Glomerular endothelial cell (primary cell): ENCODE measurements around the gene NDUFB6. TPM values are rescaled to one million over a fixed set of nuclear protein-coding genes. Genes with fewer than 3 reads are reported as not detected.
"Not testable (repeated sequence)": the region's sequence is repeated elsewhere in the genome, so short reads cannot be mapped to it uniquely, and the experiment has no call there.

ENCODE experiments used
- DNase-seq: peaks from one replicate; pipeline ENCODE4 v3.0.0-alpha.2; 2011; ENCODE audit warnings: low read depth, low spot score; ENCODE audit errors: extremely low read depth
- total RNA-seq: library from RNA; depleted of rRNA; stranded (reverse); fragments of >200 nt; gene quantifications from 2 replicates; pipeline ENCODE4 v1.2.3, GENCODE V29; 2015

NDUFB6 gene
- total RNA-seq, 1 donor from 2014 or later = 37.0 TPM

GRCh38 chr9:32571969-32572899 is 725 bp downstream of the NDUFB6 start:
- no peak for DNase-seq

- DNase-seq = no peak
These were observed 2.7 kb downstream of the NDUFB6 start for GRCh38 chr9:32570262-32570661.

- DNase-seq = no peak
These were observed 6.2 kb downstream of the NDUFB6 start for GRCh38 chr9:32566770-32567169.

GRCh38 chr9:32565967-32566366 is 7.0 kb downstream of the NDUFB6 start:
- DNase-seq = no peak

GRCh38 chr9:32558408-32558934 is 14.5 kb downstream of the NDUFB6 start:
- no peak for DNase-seq

DNA sequence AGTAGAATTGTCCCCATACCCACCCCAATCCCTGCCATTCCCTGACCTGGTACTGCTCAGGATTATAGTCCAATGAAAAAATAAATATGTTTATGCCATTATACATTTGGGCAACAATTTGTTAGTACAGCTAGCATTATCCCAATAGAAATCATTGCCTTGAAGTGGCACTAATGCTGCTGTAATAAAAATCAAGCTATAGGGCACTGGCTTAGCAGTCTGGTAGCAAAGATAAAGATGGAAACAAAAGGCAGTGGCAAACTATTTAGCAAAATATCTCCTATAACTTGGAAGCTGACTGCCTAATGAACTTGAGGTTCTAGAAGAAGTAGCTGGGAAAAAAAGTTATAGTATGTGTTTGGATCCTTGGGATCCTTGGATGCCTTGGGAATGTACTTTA is 18.4 kb downstream of the NDUFB6 start:
- DNase-seq = no peak

DNA sequence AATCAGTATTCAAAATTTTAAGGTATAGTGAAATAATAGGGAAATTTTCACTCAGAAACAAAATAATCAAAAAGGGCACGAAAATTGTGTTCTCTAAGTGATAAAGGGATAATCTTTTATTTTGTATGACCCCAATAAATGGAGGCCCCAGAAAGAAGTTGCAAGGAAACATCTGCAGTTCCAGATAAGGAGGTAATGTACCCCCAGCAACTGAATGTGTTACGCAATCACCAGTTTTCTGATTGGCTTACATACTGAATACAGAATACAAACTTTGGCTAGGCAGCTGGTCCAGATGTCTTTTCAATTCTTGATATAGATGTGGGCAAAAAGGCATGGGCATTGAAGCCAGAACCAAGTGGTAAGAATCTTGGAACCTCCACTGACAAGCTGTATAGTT is 18.9 kb downstream of the NDUFB6 start:
- no peak for DNase-seq

DNA sequence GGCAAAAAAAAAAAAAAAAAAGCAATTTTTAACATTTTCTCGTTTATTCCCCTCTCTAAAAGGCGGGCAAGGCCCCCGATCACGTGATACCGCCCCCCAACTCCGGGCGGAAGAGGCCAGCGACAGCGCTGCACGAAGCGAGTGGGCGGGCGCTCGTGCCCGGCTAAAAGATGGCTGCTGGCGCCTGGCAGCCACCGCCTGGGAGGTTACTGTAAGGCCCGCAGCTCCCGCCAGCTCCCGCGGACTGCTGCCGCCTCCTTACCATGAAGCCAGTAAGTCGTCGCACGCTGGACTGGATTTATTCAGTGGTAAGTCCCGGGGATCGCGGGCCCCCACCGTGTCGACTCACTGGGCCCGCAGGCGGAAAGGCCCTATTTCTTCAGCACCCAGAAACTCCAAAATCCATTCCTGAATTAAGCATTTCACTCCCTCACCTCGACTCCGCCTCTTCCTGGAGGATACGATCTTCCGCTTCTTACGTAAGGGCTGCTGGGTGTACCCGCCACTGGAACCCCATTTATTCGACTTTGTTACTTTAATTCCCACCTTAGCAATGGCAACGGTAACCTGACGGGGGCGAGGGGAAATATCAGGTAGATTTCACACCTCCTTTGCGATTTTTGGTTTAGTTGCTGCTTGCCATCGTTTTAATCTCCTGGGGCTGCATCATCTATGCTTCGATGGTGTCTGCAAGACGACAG is 20.6 kb downstream of the NDUFB6 start, which contains the start of the genes SMIM27 and TOPORS:
Gene SMIM27, plus strand, starts transcription at position 156 of the 701 bp plus-strand sequence. Its CDS starts 108 bp downstream, at position 264.
Gene TOPORS, minus strand, starts transcription at position 415 of the 701 bp plus-strand sequence. Its CDS starts 150 bp downstream, at position 265.
- no peak for DNase-seq

- no peak for DNase-seq
These were observed 21.5 kb downstream of the NDUFB6 start for GRCh38 chr9:32551276-32552051.

DNA sequence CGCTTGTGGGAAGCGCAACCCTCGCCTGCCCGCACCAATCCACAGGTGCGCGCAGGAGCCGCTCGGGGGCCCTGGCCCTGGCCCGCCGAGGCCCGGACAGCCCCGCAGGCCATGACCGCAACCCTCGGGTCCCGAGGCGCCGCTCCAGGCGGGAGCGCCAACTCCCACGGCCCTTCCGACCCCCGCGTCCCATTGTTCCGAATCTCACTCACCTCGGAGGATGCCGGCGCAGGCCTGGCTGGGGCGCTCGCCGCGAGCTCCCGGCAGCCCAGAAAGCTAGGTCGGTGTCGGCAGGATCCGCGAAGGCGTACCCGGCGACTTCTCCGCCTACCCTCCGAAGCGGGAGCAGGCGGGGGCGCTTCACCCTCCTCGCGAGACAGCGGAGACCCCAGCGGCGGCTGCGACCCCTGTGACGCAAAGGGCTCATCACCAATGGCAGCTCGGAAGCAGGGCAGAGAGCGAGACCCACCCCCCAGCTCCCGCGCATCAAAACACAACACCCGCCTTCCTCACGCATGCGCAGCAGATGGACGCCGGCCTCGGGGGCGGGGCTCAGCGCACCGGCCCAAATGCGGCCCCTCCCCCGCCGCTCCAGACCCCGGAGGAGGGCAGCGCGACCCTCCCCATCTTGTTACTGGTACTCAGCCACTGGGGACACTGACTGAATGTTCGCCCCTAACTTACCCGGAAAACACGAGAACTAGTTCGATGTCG is 22.2 kb downstream of the NDUFB6 start:
- DNase-seq = no peak

DNA sequence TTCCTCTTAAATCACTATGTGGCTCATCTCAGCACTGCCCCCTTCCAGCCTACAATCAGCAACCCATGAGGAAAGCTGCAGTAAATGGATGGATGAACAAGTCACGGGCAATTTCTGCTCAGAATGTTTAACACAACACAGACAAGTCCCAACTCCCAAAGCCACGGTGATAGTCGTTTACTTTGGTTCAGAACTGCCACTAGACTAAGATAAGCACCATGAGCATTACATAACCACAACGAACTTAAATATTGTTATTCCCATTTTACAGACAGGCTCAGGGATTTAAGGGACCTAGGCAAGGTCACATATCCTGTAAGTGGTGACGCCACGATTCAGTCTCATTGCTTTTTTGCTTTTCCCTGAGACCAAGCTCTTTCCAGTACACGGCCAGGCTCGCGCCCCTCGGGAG is 22.8 kb downstream of the NDUFB6 start:
- no peak for DNase-seq

DNA sequence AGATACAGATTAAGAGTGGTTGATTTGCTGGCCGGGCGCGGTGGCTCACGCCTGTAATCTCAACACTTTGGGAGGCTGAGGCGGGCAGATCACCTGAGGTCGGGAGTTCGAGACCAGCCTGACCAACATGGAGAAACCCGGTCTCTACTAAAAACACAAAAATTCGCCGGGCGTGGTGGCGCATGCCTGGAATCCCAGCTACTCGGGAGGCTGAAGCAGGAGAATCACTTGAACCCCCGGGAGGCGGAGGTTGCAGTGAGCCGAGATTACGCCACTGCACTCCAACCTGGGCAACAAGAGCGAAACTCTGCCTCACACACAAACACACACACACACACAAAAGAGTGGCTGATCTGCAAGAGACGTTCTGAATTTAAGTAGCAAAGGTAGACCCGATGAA is 24.7 kb downstream of the NDUFB6 start:
- DNase-seq = not testable (repeated sequence)

- no peak for DNase-seq
These were observed 27.1 kb downstream of the NDUFB6 start for GRCh38 chr9:32545884-32546283.

GRCh38 chr9:32543047-32543446 is 29.9 kb downstream of the NDUFB6 start:
- DNase-seq = no peak

GRCh38 chr9:32533816-32534215 is 39.1 kb downstream of the NDUFB6 start:
- DNase-seq = no peak

GRCh38 chr9:32533336-32533735 is 39.6 kb downstream of the NDUFB6 start:
- DNase-seq = no peak

DNA sequence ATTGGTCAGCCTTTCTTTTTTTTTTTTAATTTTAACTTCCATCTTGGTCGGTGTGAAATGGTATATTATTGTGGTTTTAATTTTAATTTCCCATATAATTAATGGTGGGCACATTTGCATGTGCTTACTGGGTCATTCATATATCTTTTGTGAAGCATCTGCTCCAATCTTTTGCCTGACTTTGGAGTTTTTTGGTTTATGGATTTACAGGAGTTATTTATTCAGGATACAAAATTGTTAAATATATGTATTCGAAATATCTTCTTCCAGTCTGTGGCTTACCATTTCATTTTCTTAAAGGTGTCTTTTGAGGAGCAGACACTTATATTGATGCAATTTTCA is 46.3 kb downstream of the NDUFB6 start:
- DNase-seq = no peak

DNA sequence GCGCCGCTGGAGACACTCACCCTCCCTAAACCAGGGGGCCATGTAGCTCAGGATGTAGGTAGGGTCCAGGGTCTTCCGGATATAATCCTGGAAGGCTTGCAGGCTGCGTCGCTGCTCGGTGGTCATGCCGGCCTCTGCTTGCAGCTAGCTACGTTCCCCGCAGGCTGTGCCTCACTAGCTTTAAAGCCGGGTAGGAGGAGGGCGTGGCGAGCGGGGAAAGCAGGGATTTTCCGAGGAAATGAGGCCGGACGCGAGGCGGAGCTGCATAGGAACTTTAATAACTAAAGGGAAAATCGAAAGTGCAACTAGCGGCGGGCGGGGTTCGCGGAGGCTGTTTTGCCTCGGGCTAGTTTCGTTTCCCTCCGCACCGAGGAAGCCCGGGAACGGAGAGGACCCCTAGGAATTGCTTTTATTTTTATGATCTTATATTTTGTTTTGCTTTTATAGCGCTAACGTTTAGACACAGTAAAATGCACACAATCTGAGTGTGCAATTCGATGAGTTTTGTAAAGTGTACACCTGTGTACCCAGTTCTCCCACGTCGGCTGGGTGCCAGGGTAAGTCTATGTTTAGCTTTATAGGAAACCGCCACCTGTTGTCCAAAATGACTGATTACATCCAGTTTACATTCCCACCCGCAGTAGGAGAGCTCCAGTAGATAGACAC is 46.8 kb downstream of the NDUFB6 start, which contains the start of gene RIGI:
Gene RIGI, minus strand, starts transcription at position 156 of the 666 bp plus-strand sequence. Its CDS starts 30 bp downstream, at position 126.
- peak; percentile 76 for DNase-seq

- DNase-seq = no peak
These were observed 47.3 kb downstream of the NDUFB6 start for GRCh38 chr9:32525709-32526030.
